Activated B cell treated with CpG ODN at 0.5 μM for 24 hours (primary cell): Measurements from ENCODE around the gene HTR7. TPM values are rescaled to one million over a fixed set of nuclear protein-coding genes. Genes with fewer than 3 reads are reported as not detected.

Experiments
- ATAC-seq: fragments of 200-7000 bp; cut with Tn5 transposase; one replicate; pipeline ENCODE4 v1.10.0; 2021; ENCODE audit warnings: low read depth, mild to moderate bottlenecking, moderate library complexity
- CTCF ChIA-PET: fragments of 350-600 bp; sonication (Branson Sonifier 250); formaldehyde crosslinking; loops from one replicate; lab custom pipeline; 2021; ENCODE audit warnings: antibody characterized with exemption; lab: Charles Lee
- POLR2A ChIA-PET: fragments of 350-600 bp; sonication (Branson Sonifier 250); formaldehyde crosslinking; loops from one replicate; lab custom pipeline; 2021; ENCODE audit warnings: antibody characterized with exemption; lab: Charles Lee
- DNase-seq: peaks from one replicate; pipeline ENCODE4 v3.0.0; 2022
- H3K27ac Mint-ChIP-seq: one replicate; pipeline ENCODE4 v1.8.0; 2020; ENCODE audit warnings: mixed read lengths
- H3K27me3 Mint-ChIP-seq: one replicate; pipeline ENCODE4 v1.8.0; 2021; ENCODE audit warnings: mixed read lengths
- H3K36me3 Mint-ChIP-seq: one replicate; pipeline ENCODE4 v1.8.0; 2021; ENCODE audit warnings: low read depth, mixed read lengths
- H3K4me1 Mint-ChIP-seq: one replicate; pipeline ENCODE4 v1.8.0; 2021; ENCODE audit warnings: mixed read lengths
- H3K4me3 Mint-ChIP-seq: one replicate; pipeline ENCODE4 v1.8.0; 2020; ENCODE audit warnings: mild to moderate bottlenecking, mixed read lengths
- H3K9me3 Mint-ChIP-seq: one replicate; pipeline ENCODE4 v1.8.0; 2020; ENCODE audit warnings: mixed read lengths
- CTCF ChIP-seq: fragments of 200-600 bp; IDR thresholded peaks from one replicate; pipeline ENCODE4 v1.8.0; 2022; ENCODE audit warnings: antibody characterized with exemption, mild to moderate bottlenecking
- intact Hi-C: fragments of 100-400 bp; cut with micrococcal nuclease; formaldehyde crosslinking; loops from one replicate; pipeline ENCODE4 v1.15.1; 2024
- total RNA-seq: library from RNA; stranded (reverse); gene quantifications from 2 replicates; pipeline ENCODE4 v1.2.3, GENCODE V29; 2022

The HTR7 gene
- total RNA-seq, 1 donor from 2014 or later: not detected

GRCh38 chr10:90804354-90804753 is 53.5 kb downstream of the HTR7 start:
- ChIA-PET CTCF (no interaction called here), POLR2A (no interaction called here)
- Mint-ChIP-seq H3K36me3 (no peaks in the 10 kb centered on the region), H3K9me3 (no peaks in the 10 kb centered on the region), H3K4me3 (no peak overlapping the region), H3K27ac (no peak overlapping the region), H3K27me3 (peaks cover 11% of the 10 kb centered on the region), H3K4me1 (no peaks in the 10 kb centered on the region)
- no peak for TF ChIP-seq CTCF
- ATAC-seq (no peak), DNase-seq (no peak)
- intact Hi-C loops: no loop called here

GRCh38 chr10:90801608-90802007 is 56.2 kb downstream of the HTR7 start:
- TF ChIP-seq CTCF: no peak
- DNase-seq: no peak
- intact Hi-C loops: no loop called here
- no peak for ATAC-seq
- Mint-ChIP-seq H3K4me3 (no peak overlapping the region), H3K4me1 (no peaks in the 10 kb centered on the region), H3K27me3 (peaks cover 8% of the 10 kb centered on the region), H3K9me3 (no peaks in the 10 kb centered on the region), H3K36me3 (no peaks in the 10 kb centered on the region), H3K27ac (no peak overlapping the region)
- ChIA-PET POLR2A (no interaction called here), CTCF (no interaction called here)

- TF ChIP-seq CTCF: no peak
- peaks cover 8% of the 10 kb centered on the region for H3K9me3 Mint-ChIP-seq
- ChIA-PET POLR2A (no interaction called here), CTCF (no interaction called here)
- DNase-seq: no peak
- intact Hi-C loops: no loop called here
- ATAC-seq: no peak
- no peak overlapping the region for H3K27ac Mint-ChIP-seq
- H3K27me3 Mint-ChIP-seq: peaks cover 8% of the 10 kb centered on the region
- H3K4me3 Mint-ChIP-seq: no peak overlapping the region
- no peaks in the 10 kb centered on the region for H3K36me3 Mint-ChIP-seq
- no peaks in the 10 kb centered on the region for H3K4me1 Mint-ChIP-seq
These were observed 57.5 kb downstream of the HTR7 start for GRCh38 chr10:90800232-90800796.

GRCh38 chr10:90799172-90799571 is 58.7 kb downstream of the HTR7 start:
- intact Hi-C loops: no loop called here

GRCh38 chr10:90798482-90798881 is 59.4 kb downstream of the HTR7 start:
- H3K36me3 Mint-ChIP-seq: no peaks in the 10 kb centered on the region
- no peak overlapping the region for H3K27ac Mint-ChIP-seq
- ATAC-seq: no peak
- H3K4me1 Mint-ChIP-seq: no peaks in the 10 kb centered on the region
- ChIA-PET CTCF (no interaction called here), POLR2A (no interaction called here)
- TF ChIP-seq CTCF: no peak
- H3K27me3 Mint-ChIP-seq: peaks cover 5% of the 10 kb centered on the region
- peaks cover 9% of the 10 kb centered on the region for H3K9me3 Mint-ChIP-seq
- DNase-seq: no peak
- H3K4me3 Mint-ChIP-seq: no peak overlapping the region
- intact Hi-C loops: no loop called here

More at GRCh38 chr10:90799172-90799571, 58.7 kb downstream of the HTR7 start:
- no peak for ATAC-seq
- no peak overlapping the region for H3K4me3 Mint-ChIP-seq
- peaks cover 8% of the 10 kb centered on the region for H3K27me3 Mint-ChIP-seq
- H3K36me3 Mint-ChIP-seq: no peaks in the 10 kb centered on the region
- no peak overlapping the region for H3K27ac Mint-ChIP-seq
- H3K9me3 Mint-ChIP-seq: peaks cover 9% of the 10 kb centered on the region
- no peak for DNase-seq
- CTCF ChIA-PET: no interaction called here
- TF ChIP-seq CTCF: no peak
- H3K4me1 Mint-ChIP-seq: no peaks in the 10 kb centered on the region
- POLR2A ChIA-PET: no interaction called here
